ENCODE measurements around the gene CDH13. TPM values are rescaled to one million over a fixed set of nuclear protein-coding genes. Genes with fewer than 3 reads are reported as not detected.

CDH13 gene
- total and polyA plus RNA-seq, 9 of the 15 experiments (the other 6 are each of a cell fraction or from before 2014, with no cell fraction given): 0.03 TPM; not detected in 8

DNA sequence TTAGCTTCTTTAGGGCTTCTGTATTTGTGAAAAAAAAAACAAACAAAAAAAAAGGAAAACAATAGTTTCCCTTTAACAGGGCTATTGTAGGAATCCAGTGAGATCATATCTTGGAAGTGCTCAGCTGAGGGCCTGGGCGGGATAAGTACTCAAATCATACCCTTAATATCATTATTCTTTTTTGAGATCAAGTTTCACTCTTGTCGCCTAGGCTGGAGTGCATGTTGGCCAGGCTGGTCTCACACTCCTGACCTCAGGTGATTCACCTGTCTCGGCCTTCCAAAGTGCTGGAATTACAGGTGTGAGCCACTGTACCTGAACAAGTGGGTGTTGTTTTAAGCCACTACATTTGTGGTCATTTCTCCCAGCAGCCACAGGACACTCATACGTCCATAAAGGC is 87.0 kb downstream of the CDH13 start:
- CTCF ChIA-PET (ENCODE audit: low intra/inter-chr PET ratio): no interaction called here
- no peak overlapping the region for H3K9ac ChIP-seq (ENCODE audit: insufficient read depth in 1 of 2, low read depth in 2 of 2, low read length in 2 of 2)
- H4K20me1 ChIP-seq (replicated peaks; ENCODE audit: control insufficient read depth, insufficient read depth, low read length): no peaks in the 10 kb centered on the region
- no peak overlapping the region for H3K4me2 ChIP-seq (ENCODE audit: insufficient read depth, low read length)
- POLR2A ChIA-PET: no interaction called here
- no peak for TF ChIP-seq CCNT2 (IDR thresholded peaks at IDR 0.05; ENCODE audit: borderline replicate concordance, extremely low read depth, insufficient read length, low read depth, low read length)
- TF ChIP-seq, protein P1, sequence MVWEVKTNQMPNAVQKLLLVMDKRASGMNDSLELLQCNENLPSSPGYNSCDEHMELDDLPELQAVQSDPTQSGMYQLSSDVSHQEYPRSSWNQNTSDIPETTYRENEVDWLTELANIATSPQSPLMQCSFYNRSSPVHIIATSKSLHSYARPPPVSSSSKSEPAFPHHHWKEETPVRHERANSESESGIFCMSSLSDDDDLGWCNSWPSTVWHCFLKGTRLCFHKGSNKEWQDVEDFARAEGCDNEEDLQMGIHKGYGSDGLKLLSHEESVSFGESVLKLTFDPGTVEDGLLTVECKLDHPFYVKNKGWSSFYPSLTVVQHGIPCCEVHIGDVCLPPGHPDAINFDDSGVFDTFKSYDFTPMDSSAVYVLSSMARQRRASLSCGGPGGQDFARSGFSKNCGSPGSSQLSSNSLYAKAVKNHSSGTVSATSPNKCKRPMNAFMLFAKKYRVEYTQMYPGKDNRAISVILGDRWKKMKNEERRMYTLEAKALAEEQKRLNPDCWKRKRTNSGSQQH (CRISPR knock-in tag; IDR thresholded peaks at IDR 0.05): no peak
- TF ChIP-seq CTCF (IDR thresholded peaks at IDR 0.05 in 2 of 3, conservative IDR thresholded peaks at IDR 0.05 in 1 of 3; ENCODE audit: insufficient read depth in 2 of 3, low read depth in 1 of 3, low read length in 3 of 3): no peak
- TF ChIP-seq ZNF3 (CRISPR knock-in tag; IDR thresholded peaks at IDR 0.05): no peak
- TF ChIP-seq MBD2 (IDR thresholded peaks at IDR 0.05; ENCODE audit: borderline replicate concordance, low read depth): no peak
- TF ChIP-seq L3MBTL2 (IDR thresholded peaks at IDR 0.05): no peak
- TF ChIP-seq, protein P2, sequence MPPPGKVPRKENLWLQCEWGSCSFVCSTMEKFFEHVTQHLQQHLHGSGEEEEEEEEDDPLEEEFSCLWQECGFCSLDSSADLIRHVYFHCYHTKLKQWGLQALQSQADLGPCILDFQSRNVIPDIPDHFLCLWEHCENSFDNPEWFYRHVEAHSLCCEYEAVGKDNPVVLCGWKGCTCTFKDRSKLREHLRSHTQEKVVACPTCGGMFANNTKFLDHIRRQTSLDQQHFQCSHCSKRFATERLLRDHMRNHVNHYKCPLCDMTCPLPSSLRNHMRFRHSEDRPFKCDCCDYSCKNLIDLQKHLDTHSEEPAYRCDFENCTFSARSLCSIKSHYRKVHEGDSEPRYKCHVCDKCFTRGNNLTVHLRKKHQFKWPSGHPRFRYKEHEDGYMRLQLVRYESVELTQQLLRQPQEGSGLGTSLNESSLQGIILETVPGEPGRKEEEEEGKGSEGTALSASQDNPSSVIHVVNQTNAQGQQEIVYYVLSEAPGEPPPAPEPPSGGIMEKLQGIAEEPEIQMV (tag; conservative IDR thresholded peaks at IDR 0.05; ENCODE audit: low read depth): no peak
- no peak for TF ChIP-seq FOXK2 (conservative IDR thresholded peaks at IDR 0.05 in 1 of 2, IDR thresholded peaks at IDR 0.05 in 1 of 2; ENCODE audit: low read depth in 2 of 2)
- no peaks in the 10 kb centered on the region for H3K27me3 ChIP-seq (ENCODE audit: control insufficient read depth in 2 of 2, insufficient read depth in 2 of 2, low read length in 2 of 2)
- H3K79me2 ChIP-seq (ENCODE audit: control insufficient read depth, insufficient read depth, low read length): no peaks in the 10 kb centered on the region
- no peaks in the 10 kb centered on the region for H3K9me1 ChIP-seq (ENCODE audit: control insufficient read depth, insufficient read depth, low read length)
- no peaks in the 10 kb centered on the region for H3K4me1 ChIP-seq (replicated peaks in 1 of 2; ENCODE audit: control insufficient read depth in 2 of 2, insufficient read depth in 2 of 2, low read length in 2 of 2)
- 0% methylated on average over 4 of the region's 4 CpGs for WGBS (ENCODE audit: insufficient coverage, low coverage, missing lambda C conversion rate)
- no peak for DNase-seq (ENCODE audit: extremely low read depth in 1 of 4, low spot score in 3 of 4)
- no peak for FAIRE-seq
- intact Hi-C loops (cut with micrococcal nuclease): no loop called here
- BruUV-seq (replicated peaks): no TSS peak
- in situ Hi-C loops (cut with MboI): no loop called here
- no peak overlapping the region for H3K27ac ChIP-seq (ENCODE audit: extremely low read depth, low read depth, low read length)
- no peak overlapping the region for H2AFZ ChIP-seq (ENCODE audit: low read depth, low read length)
- H3K4me3 ChIP-seq: no peak overlapping the region
- H3K36me3 ChIP-seq (ENCODE audit: control insufficient read depth, insufficient read depth, low read length): no peaks in the 10 kb centered on the region
- no peak for ATAC-seq
- no peaks in the 10 kb centered on the region for H3K9me3 ChIP-seq (replicated peaks; ENCODE audit: control insufficient read depth, insufficient read depth, low read depth, low read length)

Measured in K562 (cell line).